HG02623 (cell line): ENCODE data around the gene TMEM186.
"Not testable (repeated sequence)": the region's sequence is repeated elsewhere in the genome, so short reads cannot be mapped to it uniquely, and the experiment has no call there.

Experiments used
- ATAC-seq: cut with Tn5 transposase; IDR thresholded peaks from one replicate; pipeline ENCODE4 v1.9.1; 2021; ENCODE audit warnings: moderate library complexity; ENCODE audit not compliant: unreplicated experiment

Gene TMEM186, protein sequence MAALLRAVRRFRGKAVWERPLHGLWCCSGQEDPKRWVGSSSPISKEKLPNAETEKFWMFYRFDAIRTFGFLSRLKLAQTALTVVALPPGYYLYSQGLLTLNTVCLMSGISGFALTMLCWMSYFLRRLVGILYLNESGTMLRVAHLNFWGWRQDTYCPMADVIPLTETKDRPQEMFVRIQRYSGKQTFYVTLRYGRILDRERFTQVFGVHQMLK

GRCh38 chr16:8797364-8798173 is at the start of gene TMEM186, which contains the start of gene PMM2:
TSS of gene TMEM186 (minus strand) at chr16:8797639. CDS start at chr16:8797614, 25 bp downstream.
TSS of gene PMM2 (plus strand) at chr16:8797839. CDS start at chr16:8797883, 44 bp downstream.
- ATAC-seq, result peak; percentile 94

- ATAC-seq, result no peak
These were observed 49.7 kb upstream of the TMEM186 start for GRCh38 chr16:8847145-8847544.

- ATAC-seq, result no peak
These were observed 49.0 kb upstream of the TMEM186 start for GRCh38 chr16:8846401-8846932.

GRCh38 chr16:8845699-8846298 is 48.4 kb upstream of the TMEM186 start:
- ATAC-seq, result no peak

- ATAC-seq, result not testable (repeated sequence)
These were observed 45.9 kb upstream of the TMEM186 start for GRCh38 chr16:8843296-8843695.

DNA sequence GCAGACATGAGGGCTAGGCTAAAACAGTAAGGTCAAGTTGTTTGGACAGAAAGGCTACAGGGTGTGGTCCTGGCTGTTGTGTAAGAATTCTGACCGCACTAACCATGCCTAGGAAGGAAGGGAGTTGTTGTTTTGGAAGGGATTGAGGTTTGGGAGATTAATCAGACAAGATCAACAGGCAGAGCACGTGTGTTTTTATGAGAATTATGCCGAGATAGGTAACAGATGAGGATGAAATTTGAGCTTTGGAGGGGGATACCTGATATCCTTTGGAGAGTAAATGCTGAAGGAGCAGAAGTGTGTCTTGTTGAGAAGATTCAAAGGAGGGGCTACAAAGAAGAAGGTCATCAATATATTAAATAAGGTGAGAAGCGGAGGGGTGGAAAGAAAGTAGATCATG is 44.6 kb upstream of the TMEM186 start:
- not testable (repeated sequence) for ATAC-seq

DNA sequence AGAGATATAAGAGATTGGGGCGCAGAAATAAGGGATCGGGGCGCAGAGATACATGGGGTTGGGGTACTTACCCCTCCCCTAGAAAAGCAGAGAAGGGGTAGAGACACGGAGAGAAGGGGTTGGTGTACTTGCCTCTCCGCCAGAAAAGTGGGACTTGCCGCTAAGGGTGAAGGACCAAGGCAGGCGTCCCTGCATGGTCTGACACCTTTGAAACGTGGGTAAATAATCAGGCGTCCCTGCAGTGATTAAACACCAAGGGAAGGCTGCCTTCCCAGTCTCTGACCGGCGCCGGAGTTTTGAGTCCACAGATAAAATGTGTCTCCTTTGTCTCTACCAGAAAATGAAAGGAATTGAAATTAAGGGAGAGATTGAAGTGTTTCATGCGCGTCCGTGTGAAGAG is 40.2 kb upstream of the TMEM186 start:
- not testable (repeated sequence) for ATAC-seq

DNA sequence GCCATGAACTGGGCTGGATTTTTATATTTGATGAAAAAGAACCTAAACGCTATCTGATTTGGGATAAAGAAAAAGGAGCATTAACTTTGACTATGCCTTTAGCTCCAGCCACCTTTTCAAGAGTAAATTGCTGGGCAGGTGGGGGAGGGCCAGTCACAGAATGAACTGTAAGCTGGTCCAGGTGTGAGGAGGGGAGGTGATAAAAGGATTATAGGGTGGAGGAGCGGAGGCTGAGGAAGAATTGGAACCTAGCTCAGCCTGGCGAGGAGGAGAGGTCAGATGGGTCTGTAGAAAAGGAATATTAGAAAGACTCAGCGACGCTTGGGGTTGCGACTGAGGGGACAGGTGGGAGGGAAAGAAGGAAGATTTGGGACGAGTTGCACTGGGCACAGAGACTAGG is 39.4 kb upstream of the TMEM186 start:
- not testable (repeated sequence) for ATAC-seq

- ATAC-seq, result no peak
These were observed 35.3 kb upstream of the TMEM186 start for GRCh38 chr16:8832717-8833105.

DNA sequence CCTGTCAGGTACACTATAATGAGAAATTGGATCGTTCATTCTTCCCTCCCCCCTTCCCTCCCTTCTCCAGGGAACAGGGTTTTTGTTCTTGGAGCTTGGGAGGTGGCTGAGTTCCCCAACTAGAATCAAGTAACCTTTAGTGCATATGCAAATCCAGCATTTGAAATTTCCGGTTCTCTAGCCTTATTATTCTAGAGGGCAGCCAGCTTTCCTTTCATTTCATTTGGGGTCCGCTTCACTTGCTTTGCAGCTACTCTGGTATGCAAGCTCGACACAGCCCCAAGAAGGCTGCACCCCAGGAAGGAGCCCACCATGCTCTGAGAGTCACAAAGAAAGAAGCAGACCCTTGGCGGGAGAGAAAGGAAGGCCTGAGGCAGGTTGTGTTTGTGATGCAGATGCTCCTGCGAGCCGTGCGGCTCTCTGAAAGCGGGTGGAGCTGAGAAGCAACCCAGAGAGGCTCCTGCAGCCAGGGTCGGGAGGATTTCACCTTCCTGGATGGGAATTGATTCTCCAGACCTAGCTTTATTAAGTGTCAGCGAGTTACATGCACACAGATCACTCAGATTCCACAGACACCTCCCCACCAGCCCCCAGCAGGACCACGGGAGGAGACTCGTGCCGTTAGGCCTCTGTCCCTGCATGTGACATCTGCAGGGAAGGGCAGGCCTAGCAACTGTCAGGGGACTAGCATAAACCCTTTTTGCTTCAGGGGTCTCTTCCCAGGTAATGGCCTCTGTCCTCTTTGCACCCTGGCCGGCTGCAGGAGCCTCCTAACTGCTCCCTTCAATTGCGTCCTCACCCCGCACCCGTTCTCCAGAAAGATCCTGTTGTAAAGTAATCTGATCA is 34.7 kb upstream of the TMEM186 start:
- no peak for ATAC-seq

DNA sequence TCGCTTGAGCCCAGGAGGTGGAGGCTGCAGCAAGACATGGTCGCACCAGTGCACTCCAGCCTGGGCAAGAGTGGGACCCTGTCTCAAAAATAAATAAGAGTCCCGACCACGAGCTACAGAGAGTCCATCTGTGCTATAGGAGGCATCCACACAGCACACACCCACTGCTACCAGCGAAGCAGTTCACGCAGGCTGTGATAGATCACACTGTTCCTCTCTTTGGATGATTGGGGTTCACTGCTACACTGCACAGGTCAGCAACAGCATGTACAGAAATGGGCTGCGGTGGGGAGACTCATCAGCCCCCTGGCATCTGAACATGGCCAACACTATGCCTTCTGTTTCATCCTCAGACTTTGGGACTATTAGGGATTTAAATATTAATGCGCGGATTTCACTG is 34.0 kb upstream of the TMEM186 start:
- ATAC-seq, result no peak

DNA sequence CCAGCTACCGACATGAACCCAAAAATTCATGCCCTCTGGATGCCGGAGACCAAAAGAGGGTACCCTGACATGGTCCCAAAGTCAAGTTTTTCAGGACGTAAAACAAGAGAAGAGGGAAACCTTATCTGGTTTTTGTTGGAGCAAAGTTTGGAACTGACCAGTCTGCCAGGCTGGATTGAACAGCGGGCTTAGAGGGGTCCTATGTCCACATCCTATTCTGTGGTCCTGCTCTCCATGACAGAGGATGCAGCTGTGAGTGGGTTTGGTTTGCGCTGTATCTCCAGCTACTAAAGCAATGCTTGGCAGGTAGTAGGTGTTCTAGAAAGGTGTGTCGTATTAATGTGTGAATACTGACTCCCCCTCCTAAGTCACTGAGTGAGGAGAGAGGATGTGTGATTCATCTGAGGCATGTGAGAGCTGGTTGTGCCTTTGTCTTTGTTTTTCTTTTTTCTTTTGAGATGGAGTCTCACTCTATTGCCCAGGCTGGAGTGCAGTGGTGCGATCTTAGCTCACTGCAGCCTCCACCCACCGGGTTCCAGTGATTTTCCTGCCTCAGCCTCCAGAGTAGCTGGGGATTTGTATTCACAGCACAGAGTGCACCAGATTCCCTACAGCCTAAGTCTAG is 31.2 kb upstream of the TMEM186 start:
- no peak for ATAC-seq

GRCh38 chr16:8826278-8826879 is 28.9 kb upstream of the TMEM186 start:
- ATAC-seq, result no peak

- ATAC-seq, result no peak
These were observed 25.0 kb upstream of the TMEM186 start for GRCh38 chr16:8822403-8822802.

DNA sequence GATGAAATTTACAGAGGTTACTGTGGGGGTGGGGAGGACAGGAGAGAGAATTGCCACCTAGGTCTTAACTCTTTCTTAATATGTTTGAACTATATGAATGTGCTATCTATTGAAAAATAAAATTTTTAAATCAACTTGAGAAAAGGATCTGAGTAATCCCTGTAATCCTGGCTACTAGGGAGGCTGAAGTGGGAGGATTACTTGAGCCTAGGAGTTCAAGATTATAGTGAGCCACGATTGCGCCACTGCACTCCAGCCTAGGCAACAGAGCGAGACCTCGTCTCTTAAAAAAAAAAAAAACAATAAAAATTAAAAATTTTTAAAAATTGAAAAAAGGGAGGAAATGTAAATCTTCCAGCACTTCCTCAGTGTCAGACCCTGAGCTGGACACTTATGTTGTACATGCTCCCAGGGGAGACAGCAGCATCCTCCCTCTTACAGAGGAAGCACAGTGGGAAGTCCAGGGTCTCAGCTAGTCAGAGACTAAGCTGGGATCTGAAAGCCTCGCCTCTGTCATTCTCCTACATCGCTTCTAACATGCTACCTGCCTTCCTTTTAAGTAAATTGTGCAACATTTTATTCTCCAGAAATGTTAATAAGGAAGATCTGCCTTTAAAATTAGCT is 22.1 kb upstream of the TMEM186 start:
- ATAC-seq, result no peak

DNA sequence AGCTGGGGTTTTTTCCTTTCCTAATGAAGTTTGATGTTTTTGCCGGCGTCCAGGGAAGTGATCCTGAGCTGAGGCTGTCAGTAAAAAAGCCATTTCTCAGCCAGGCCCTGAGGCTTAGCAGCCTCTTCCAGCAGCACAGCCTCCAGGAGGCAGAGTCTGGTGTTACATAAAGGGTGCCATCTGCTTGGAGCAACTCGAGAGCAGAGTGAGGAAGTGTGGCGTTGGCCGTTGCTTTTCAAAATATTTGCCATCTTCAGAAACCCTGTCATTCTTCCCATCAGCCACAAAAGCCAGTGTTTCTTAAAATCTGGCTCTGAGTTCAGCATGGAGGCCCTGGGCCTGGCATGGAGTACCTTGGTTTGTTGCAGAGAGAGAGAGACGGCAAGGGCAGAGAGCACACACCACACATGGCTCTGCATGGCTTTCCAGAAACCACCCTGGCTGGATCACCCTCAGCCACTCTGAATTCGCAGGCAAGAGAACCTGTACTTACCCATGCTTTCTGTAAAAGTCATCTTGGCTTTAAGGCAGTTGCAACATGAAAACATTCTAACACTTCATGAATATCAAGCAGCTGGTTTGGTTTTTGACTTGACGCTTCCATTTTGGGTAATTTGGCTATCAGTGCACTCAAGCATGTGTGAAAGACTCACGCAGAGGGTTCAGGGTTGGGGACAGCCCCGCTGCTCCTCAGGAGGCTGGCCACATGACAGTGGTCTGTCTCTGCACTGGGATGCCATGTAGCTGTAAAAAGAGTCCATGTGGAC is 21.2 kb upstream of the TMEM186 start:
- ATAC-seq, result no peak

- no peak for ATAC-seq
These were observed 19.7 kb upstream of the TMEM186 start for GRCh38 chr16:8816967-8817655.
